B cell (primary cell): ENCODE results near the gene MBP. TPM values are rescaled to one million over a fixed set of nuclear protein-coding genes. Genes with fewer than 3 reads are reported as not detected.

Experiments used
- ATAC-seq: fragments of 200-7000 bp; cut with Tn5 transposase; one replicate; pipeline ENCODE4 v1.10.0; 2021; ENCODE audit warnings: low read depth, mild to moderate bottlenecking, moderate number of reproducible peaks, moderate library complexity
- CTCF ChIA-PET: fragments of 350-600 bp; sonication (Branson Sonifier 250); formaldehyde crosslinking; loops from one replicate; lab custom pipeline; 2021; ENCODE audit warnings: antibody characterized with exemption, inconsistent platforms; lab: Charles Lee
- POLR2A ChIA-PET: fragments of 350-600 bp; sonication (Branson Sonifier 250); formaldehyde crosslinking; loops from one replicate; lab custom pipeline; 2021; ENCODE audit warnings: antibody characterized with exemption; lab: Charles Lee
- DNase-seq: peaks from one replicate; pipeline ENCODE4 v3.0.0; 2013
- H2AFZ ChIP-seq: 2 replicates; pipeline ENCODE4 v1.6.1; 2012; ENCODE audit warnings: mild to moderate bottlenecking, low read depth, low read length; ENCODE audit not compliant: insufficient read depth, poor library complexity, severe bottlenecking
- H3K27ac ChIP-seq, 2 donors: 1 replicate in 1 of 2; 2 replicates in 1 of 2; pipeline ENCODE4 v1.5.1; 2012 to 2013; ENCODE audit warnings: low read length in 2 of 2, mild to moderate bottlenecking in 2 of 2, moderate library complexity in 1 of 2
- H3K27me3 ChIP-seq, 4 experiments: fragments of 200-600 bp in 1 of 4; sonication (generic) in 1 of 4; replicated peaks in 1 of 4; 1 replicate in 2 of 4; 2 replicates in 2 of 4; pipeline versions ENCODE4 v1.6.1 to v1.7.0; 2013 to 2016; ENCODE audit warnings: low read length in 3 of 4, mild to moderate bottlenecking in 2 of 4, mixed read lengths in 1 of 4, moderate library complexity in 1 of 4; ENCODE audit not compliant: insufficient read depth in 4 of 4, control insufficient read depth in 3 of 4; ENCODE audit errors: control extremely low read depth in 1 of 4
- H3K36me3 ChIP-seq, 2 experiments: replicated peaks in 1 of 2; 1 replicate in 1 of 2; 2 replicates in 1 of 2; pipeline versions ENCODE4 v1.6.1 to v1.7.1; 2013; ENCODE audit warnings: low read length in 1 of 2; ENCODE audit not compliant: insufficient read depth in 2 of 2, control insufficient read depth in 1 of 2; ENCODE audit errors: control extremely low read depth in 1 of 2, extremely low read depth in 1 of 2
- H3K4me1 ChIP-seq, 2 donors: fragments of 200-600 bp in 1 of 2; sonication (generic) in 1 of 2; 1 replicate in 1 of 2; 2 replicates in 1 of 2; pipeline versions ENCODE4 v1.5.1 to v1.6.1; 2013 to 2017; ENCODE audit warnings: low read length in 2 of 2; ENCODE audit not compliant: control insufficient read depth in 2 of 2, insufficient read depth in 2 of 2
- H3K4me2 ChIP-seq: replicated peaks from 2 replicates; pipeline ENCODE3; 2012; ENCODE audit warnings: mild to moderate bottlenecking, low read depth, low read length; ENCODE audit not compliant: poor library complexity, severe bottlenecking
- H3K4me3 ChIP-seq, 5 experiments: fragments of 200-600 bp in 1 of 5; sonication (generic) in 1 of 5; 1 replicate in 3 of 5; 2 replicates in 2 of 5; pipeline versions ENCODE4 v1.5.1 to v1.7.0; 2011 to 2016; ENCODE audit warnings: low read length in 4 of 5, mild to moderate bottlenecking in 4 of 5, low read depth in 2 of 5, control low read depth in 1 of 5, moderate library complexity in 1 of 5; ENCODE audit not compliant: insufficient read depth in 1 of 5; ENCODE audit errors: control extremely low read depth in 1 of 5, extremely low read depth in 1 of 5
- H3K79me2 ChIP-seq: fragments of 200-600 bp; sonication (generic); one replicate; pipeline ENCODE4 v1.6.0; 2016; ENCODE audit warnings: low read length; ENCODE audit not compliant: control insufficient read depth, insufficient read depth
- H3K9ac ChIP-seq: fragments of 200-600 bp; sonication (generic); 2 replicates; pipeline ENCODE4 v1.6.1; 2017; ENCODE audit warnings: mild to moderate bottlenecking, low read length, moderate library complexity
- H3K9me3 ChIP-seq, 3 donors: one replicate each; pipeline versions ENCODE4 v1.6.1 to v1.7.1; 2013; ENCODE audit warnings: low read length in 2 of 3; ENCODE audit not compliant: control insufficient read depth in 2 of 3, insufficient read depth in 1 of 3; ENCODE audit errors: control extremely low read depth in 1 of 3
- H4K20me1 ChIP-seq: 2 replicates; pipeline ENCODE4 v1.6.0; 2012; ENCODE audit warnings: mild to moderate bottlenecking, low read length; ENCODE audit not compliant: insufficient read depth, control insufficient read depth, poor library complexity, severe bottlenecking
- H3K27ac Mint-ChIP-seq: one replicate; pipeline ENCODE4 v1.8.0; 2021; ENCODE audit warnings: mixed read lengths
- H3K27me3 Mint-ChIP-seq: one replicate; pipeline ENCODE4 v1.8.0; 2021; ENCODE audit warnings: mixed read lengths
- H3K4me1 Mint-ChIP-seq: one replicate; pipeline ENCODE4 v1.8.0; 2021; ENCODE audit warnings: mixed read lengths
- H3K4me3 Mint-ChIP-seq: one replicate; pipeline ENCODE4 v1.8.0; 2021; ENCODE audit warnings: mixed read lengths
- H3K9me3 Mint-ChIP-seq: one replicate; pipeline ENCODE4 v1.8.0; 2022; ENCODE audit warnings: mixed read lengths; ENCODE audit not compliant: insufficient read depth
- EZH2 ChIP-seq: IDR thresholded peaks from 2 replicates; pipeline ENCODE4 v1.6.1; 2012; ENCODE audit warnings: borderline replicate concordance, low read depth, mild to moderate bottlenecking, moderate library complexity, low read length; ENCODE audit not compliant: insufficient read depth, poor library complexity, severe bottlenecking
- WGBS: methylation state at CpG from one replicate; pipeline ENCODE4 v1.1.5; 2013; ENCODE audit warnings: missing lambda C conversion rate; ENCODE audit not compliant: insufficient coverage; 5-methylcytosine and 5-hydroxymethylcytosine counted together
- intact Hi-C: fragments of 100-400 bp; cut with micrococcal nuclease; formaldehyde crosslinking; loops from one replicate; pipeline ENCODE4 v1.10.0; 2022
- polyA plus RNA-seq: library from polyadenylated mRNA; depleted of rRNA; stranded (reverse); fragments of >200 nt; gene quantifications from 2 replicates; pipeline ENCODE4 v1.2.3, GENCODE V29; 2012
- total RNA-seq, 2 donors: library from RNA; stranded (reverse); fragments of 120-200 nt in 1 of 2; gene quantifications; 1 replicate in 1 of 2; 2 replicates in 1 of 2; pipeline versions ENCODE4 v1.2.3 to v1.2.4, GENCODE V29; 2013 to 2022
- TF ChIP-seq, protein P1 (sequence below): fragments of 200-600 bp; IDR thresholded peaks from one replicate; pipeline ENCODE4 v1.8.0; 2022; ENCODE audit warnings: antibody characterized with exemption, mild to moderate bottlenecking

The MBP gene
- total and polyA plus RNA-seq, 2 donors (not counting 1 experiment from before 2014, with no cell fraction given): 30.1 to 192 TPM

DNA sequence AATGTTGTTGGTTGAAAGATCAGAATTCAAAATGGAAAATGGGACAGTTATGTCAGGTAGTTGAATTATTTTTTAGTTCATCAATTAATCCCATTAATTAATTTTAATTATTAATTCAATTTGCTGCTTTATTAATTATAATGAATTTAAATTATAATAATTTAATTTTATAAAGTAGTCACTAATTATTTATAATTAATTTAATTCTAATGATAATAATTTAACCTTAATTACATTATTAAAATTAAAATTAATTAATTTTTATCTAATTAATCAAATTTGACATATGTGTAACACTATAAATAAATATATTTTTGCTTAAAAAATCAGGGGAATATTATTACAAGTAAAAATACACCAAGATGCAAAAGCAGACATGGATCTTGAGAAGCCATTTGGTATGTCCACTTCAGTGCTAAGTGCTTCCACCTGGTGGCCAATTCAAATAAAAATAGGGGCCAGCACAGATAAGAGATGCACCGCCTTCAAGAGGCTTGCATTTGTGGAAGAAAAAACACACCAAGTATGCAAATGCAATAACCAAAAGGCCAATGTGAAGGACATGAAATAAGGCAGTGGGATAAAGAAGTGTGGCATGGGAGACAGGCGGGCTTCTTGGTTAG is 73.2 kb downstream of the MBP start:
- Mint-ChIP-seq H3K27me3 (no peaks in the 10 kb centered on the region), H3K9me3 (peaks cover 5% of the 10 kb centered on the region), H3K4me3 (peak overlapping the region; percentile 49), H3K4me1 (peaks cover 81% of the 10 kb centered on the region), H3K27ac (peak overlapping the region; percentile 86)
- no peaks in the 10 kb centered on the region for H4K20me1 ChIP-seq
- no peak overlapping the region for H3K4me2 ChIP-seq
- no peaks in the 10 kb centered on the region for H3K27me3 ChIP-seq
- H3K79me2 ChIP-seq: peaks cover 36% of the 10 kb centered on the region
- no peak overlapping the region for H3K4me3 ChIP-seq
- no peak overlapping the region for H2AFZ ChIP-seq
- no peak for TF ChIP-seq EZH2
- TF ChIP-seq, protein P1, sequence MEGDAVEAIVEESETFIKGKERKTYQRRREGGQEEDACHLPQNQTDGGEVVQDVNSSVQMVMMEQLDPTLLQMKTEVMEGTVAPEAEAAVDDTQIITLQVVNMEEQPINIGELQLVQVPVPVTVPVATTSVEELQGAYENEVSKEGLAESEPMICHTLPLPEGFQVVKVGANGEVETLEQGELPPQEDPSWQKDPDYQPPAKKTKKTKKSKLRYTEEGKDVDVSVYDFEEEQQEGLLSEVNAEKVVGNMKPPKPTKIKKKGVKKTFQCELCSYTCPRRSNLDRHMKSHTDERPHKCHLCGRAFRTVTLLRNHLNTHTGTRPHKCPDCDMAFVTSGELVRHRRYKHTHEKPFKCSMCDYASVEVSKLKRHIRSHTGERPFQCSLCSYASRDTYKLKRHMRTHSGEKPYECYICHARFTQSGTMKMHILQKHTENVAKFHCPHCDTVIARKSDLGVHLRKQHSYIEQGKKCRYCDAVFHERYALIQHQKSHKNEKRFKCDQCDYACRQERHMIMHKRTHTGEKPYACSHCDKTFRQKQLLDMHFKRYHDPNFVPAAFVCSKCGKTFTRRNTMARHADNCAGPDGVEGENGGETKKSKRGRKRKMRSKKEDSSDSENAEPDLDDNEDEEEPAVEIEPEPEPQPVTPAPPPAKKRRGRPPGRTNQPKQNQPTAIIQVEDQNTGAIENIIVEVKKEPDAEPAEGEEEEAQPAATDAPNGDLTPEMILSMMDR: peak; percentile 62
- H3K27ac ChIP-seq: peak overlapping the region in 1 of 2 donors; percentile 97
- H3K9me3 ChIP-seq: peaks cover 0 to 7% (median 0%) of the 10 kb centered on the region in 3 donors
- ATAC-seq: no peak
- no peak overlapping the region for H3K9ac ChIP-seq
- peak; percentile 61 for DNase-seq
- peaks cover 1 to 10% of the 10 kb centered on the region in 2 experiments for H3K36me3 ChIP-seq
- ChIA-PET CTCF (interaction anchor here (1.5 kb wide), 1 partner anchor 152 kb away, joined by 6 read pairs; no protein-coding TSS in a partner anchor), POLR2A (no interaction called here)
- WGBS: 93% methylated on average over 1 of the region's 2 CpGs
- intact Hi-C loops: no loop called here
- peaks cover 77 to 80% of the 10 kb centered on the region in 2 donors for H3K4me1 ChIP-seq

DNA sequence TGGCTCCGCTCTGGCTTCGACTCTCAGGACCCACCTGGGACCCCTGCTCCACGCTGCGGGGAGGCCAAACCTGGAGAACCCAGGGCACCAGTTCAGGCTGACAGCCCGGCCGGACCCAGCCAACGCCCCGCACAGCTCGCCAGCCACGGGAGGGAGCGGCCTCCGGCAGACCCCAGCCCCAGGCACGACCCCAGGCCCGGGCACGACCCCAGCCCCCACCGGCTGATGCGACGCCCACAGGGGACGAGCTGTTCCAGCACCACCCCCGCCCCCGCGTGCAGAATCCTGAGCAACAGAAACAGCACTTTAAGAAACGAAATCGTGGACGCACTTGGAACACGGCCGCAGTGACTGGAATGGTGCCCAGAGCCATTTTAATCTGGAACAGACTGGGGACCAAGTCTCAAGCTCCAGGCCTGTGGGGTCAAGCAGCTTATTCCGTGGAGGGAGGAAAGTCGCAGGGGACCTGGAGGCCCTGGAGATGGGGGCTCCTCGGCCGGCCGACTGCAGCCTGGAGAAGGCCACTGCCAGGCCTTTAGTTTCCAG is 74.2 kb downstream of the MBP start:
- Mint-ChIP-seq H3K4me3 (no peak overlapping the region), H3K27me3 (no peaks in the 10 kb centered on the region), H3K4me1 (peaks cover 81% of the 10 kb centered on the region), H3K27ac (peak overlapping the region; percentile 68), H3K9me3 (peaks cover 4% of the 10 kb centered on the region)
- Histone ChIP-seq H3K27me3 (no peaks in the 10 kb centered on the region), H3K4me1 (peaks cover 77 to 82% of the 10 kb centered on the region in 2 donors), H3K4me2 (no peak overlapping the region), H3K4me3 (no peak overlapping the region), H3K79me2 (peaks cover 46% of the 10 kb centered on the region), H3K9me3 (peaks cover 0 to 6% (median 0%) of the 10 kb centered on the region in 3 donors), H3K9ac (no peak overlapping the region), H3K36me3 (peaks cover 1 to 6% of the 10 kb centered on the region in 2 experiments), H2AFZ (no peak overlapping the region), H4K20me1 (no peaks in the 10 kb centered on the region), H3K27ac (peak overlapping the region in 1 of 2 donors; percentile 15)
- 99% methylated on average over 32 of the region's 32 CpGs for WGBS
- DNase-seq (no peak), ATAC-seq (no peak)
- ChIA-PET CTCF (interaction anchor here (1.0 to 1.5 kb wide), 2 partner anchors 73 to 153 kb away, joined by 3 to 6 read pairs; no protein-coding TSS in a partner anchor), POLR2A (interaction anchor here (1.3 kb wide), 1 partner anchor 9 kb away, joined by 4 read pairs; no protein-coding TSS in a partner anchor)
- intact Hi-C loops: no loop called here
- no peak for TF ChIP-seq EZH2
- TF ChIP-seq, protein P1: no peak
